HL-60/S4 treated with retinoic acid at 250 ng/mL for 4 days and 3 days (cell line): ENCODE results near the gene CYP27A1.
"Not testable (repeated sequence)": the region's sequence is repeated elsewhere in the genome, so short reads cannot be mapped to it uniquely, and the experiment has no call there.

Source experiments
- in situ Hi-C: fragments of 300-500 bp; cut with MboI; formaldehyde crosslinking; loops from 2 replicates; pipeline ENCODE4 v1.7.0; 2022; ENCODE audit warnings: low sequenced_read_pairs

Gene CYP27A1

DNA sequence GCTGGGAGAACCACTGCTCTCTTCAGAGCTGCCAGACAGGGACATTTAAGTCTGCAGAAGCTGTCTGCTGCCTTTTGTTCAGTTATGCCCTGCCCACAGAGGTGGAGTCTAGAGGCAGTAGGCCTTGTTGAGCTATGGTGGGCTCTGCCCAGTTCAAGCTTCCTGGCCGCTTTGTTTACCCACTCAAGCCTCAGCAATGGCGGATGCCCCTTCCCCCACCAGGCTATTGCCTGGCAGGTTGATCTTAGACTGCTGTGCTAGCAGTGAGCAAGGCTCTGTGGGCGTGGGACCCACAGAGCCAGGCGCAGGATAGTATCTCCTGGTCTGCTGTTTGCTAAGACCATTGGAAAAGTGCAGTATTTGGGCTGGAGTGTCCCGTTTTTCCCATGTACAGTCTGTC, 9.2 kb upstream of the CYP27A1 start:
- in situ Hi-C loops = not testable (repeated sequence)

DNA sequence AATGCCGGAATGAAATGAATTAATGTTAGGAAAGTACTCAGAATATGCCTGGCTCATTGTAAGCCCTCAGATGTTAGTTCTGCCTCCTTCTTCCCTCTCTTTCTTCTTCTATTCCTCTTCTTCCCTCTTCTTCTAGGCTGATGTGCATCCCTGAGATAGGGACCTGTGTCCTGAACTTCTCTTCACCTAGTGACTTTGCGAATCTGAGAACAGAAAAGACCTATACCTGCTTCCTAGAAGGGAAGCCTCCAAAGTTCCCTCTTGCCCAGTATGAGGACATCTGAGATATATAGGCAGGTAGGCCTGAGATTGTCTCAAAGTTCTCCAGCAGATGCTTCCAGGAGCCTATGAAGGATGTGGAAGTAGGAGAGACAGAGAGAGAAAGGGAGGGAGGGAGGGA, 8.1 kb upstream of the CYP27A1 start:
- in situ Hi-C loops = no loop called here

DNA sequence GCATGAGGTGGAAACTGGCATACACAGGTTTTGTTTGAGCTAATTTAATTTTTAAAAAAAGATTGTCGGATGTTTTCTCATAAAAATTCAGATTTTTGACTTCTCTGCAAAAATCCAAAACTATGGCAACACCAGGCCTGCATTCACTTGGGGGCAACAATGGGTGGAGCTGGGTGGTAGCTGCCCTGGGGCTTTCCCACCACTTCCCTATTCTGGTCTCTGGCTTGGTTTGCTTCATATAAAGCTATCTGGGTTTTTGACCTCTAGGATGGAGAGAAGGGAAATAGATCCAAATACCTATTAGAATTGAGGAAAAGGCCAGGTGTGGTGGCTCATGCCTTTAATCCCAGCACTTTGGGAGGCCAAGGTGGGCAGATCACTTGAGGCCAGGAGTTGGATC, 5.5 kb upstream of the CYP27A1 start:
- in situ Hi-C loops = no loop called here

DNA sequence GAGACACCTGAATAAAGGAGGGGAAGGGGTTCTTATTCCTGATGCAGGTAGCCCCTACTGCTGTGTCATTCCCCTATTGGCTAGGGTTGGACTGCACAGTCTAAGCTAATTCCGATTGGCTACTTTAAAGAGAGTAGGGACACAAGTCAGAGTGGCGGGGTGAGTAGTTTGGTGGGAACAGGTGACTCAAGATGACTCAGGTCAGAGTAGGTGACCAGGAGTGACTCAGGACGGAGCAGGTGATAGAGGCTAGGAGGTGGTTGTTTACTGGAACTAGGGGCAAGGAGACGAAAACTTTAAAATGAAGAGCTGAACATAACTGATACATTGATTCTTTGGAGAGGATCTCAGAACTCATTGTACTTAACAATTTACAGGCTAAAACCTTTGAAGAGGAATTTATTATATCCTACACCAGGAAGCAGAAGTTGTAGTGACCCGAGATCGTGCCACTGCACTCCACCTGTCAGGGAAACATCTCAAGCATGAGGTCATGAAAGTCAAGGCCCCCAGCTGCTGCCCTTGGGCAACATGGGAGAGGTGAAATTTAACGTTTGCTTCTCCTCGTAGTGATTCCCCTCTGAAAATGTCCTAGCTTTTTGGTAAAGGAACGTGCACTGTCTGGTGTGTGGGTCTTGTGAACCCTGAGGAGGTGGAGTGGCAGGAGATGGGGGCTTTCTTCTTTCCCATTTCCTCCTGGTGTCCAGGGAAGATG, 4.5 kb upstream of the CYP27A1 start:
- in situ Hi-C loops = no loop called here

DNA sequence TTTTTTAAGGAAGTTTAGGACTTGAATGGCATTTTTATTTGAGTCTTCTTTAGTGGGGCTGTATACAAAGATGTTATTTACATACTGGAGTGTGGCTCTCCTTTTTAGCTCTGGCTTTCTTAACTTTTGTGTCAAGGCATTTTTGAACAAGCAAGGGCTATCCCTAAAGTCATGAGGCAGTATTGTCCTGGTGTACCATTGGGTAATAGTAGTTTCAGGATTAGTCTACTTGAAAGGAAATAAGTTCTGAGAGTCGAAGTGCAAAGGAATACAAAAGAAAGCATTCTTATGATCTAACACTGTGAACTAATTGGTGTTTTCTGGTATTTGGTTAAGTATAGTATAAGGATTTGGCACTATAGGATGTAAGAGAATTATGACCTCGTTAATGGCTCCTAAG, 1.9 kb upstream of the CYP27A1 start:
- in situ Hi-C loops = no loop called here

DNA sequence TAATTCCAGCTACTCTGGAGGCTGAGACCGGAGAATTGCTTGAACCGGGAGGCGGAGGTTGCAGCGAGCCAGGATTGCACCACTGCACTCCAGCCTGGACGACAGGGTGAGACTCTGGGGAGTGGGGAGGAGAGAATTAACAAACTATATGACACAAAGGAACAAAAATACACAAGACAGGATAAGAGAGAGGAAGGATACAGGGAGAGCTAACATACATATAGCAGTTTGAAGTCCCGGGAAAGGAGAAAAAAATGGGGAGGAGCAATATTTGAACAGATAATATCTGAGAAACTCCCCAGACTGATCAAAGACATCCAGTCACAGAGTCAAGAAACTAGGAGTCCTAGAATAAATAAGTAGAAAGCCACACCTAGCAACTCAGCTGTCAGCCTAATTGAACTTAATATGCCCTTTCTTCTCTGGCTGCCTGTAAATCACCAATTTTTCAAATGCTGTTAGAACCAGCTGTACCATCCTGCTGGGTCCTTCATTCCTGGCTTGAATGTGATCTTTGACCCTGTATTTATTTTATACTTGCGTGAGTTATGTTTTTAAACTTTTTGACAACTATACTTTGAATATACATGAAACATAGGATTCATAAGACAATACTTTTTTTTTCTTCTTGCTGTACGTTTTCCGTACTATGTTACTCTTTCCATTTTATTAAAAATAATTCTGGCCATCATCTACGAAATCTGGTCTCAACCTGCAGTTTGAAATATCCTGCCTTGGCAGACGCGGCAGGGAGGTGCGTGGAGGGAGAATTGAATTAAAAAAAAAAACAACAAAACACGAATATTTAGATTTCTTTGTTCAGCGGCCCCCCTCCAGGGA, 876 bp upstream of the CYP27A1 start:
- in situ Hi-C loops = no loop called here

DNA sequence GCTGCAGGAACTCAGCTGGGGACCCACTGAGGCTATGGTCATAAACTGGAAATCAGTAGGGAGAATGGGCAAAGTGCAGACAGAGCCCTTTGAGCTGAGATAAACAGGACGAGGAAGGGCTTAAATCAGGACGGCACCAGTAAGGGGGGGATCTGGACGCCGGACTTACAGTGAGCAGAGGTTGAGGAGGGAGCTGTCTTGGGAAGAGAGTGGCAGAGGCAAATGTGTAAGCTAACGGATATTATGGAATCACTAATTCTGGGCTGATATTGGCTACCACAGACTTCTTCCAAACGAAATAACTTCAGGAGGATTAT, 539 bp downstream of the CYP27A1 start:
- in situ Hi-C loops = no loop called here

DNA sequence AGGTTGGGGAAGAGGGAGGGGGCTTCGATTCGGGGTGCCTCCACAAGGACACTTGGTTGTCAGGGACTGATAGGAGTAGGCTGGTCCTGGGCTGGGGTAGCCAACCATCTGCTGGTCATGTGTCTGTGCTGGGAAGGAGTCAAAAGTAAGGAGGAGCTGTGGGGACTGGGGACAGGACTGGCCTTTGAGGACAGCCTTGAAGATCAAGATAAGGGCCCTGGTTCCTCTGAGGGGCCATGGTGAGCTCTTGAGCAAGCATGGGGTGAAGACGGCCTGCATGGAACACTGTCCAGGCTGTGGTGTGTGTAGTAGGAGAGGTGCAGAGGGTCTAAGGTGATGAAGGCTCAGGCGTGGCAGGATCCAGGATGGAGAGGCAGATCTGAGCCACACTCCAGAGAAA, 1.7 kb downstream of the CYP27A1 start:
- in situ Hi-C loops = no loop called here

DNA sequence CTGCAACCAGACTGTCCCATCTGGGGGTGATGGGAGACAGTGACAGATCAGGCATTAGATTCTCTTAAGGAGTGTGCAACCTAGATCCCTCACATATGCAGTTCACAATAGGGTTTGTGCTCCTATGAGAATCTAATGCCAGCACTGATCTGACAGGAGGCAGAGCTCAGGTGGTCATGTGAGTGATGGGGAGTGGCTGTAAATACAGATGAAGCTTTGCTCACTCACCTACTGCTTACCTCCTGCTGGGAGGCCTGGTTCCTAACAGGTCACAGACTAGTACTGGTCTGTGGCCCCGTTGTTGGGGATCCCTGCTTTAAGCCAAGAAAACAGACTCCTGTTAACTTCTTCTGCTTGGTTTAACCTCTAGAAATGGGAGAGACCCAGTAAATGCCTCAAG, 3.2 kb downstream of the CYP27A1 start:
- in situ Hi-C loops = no loop called here

DNA sequence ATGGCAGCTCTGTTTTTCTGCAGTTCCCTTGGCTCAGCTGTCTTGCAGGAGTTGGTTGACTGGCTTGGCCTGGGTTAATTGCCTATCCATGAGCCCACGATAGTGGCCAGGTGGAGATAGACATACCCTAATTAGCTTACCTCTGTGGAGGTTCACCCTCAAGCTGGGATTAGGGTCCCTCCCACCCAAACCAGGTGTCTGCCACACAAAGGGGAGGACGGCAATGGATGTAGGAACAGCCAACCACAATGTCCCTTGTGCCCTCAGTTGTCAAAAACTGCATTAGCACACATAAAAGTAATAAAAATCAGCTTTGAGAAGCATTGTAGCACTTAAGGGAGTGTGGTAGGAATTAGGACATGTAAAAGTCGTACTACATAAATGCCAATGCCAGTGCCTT, 4.2 kb downstream of the CYP27A1 start:
- in situ Hi-C loops = no loop called here

DNA sequence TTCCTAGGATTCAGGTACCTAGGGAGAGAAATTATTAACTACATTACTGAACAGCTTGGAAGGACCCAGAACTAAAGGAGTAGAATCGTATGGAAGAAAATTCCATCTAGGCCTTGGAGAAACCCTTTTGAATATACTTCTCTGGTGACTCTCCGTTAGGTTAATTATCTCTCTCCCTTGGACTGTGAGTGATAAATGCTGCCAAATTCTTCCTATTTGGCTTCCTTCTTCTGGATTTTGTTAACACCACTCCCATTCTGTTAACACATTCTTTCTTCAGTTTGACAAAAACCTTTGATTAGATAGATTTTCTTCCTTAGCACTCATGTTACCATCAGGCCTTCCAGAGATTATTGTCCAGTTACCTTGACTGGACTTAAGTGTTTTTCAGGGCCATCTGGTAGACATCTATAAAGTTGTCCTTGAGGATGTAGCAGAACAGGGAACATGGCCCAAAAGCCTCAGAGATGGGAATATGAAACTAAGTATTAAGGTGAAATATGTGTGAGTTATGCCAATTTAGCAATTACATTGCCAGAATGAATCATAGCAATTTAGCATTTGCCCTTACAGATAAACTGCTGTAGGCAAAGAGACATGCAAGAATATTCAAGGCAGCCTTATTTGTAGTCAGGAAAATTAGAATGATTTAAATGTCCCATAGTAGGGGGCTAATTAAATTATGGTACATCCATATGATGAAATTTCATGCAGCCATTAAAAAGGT, 6.7 kb downstream of the CYP27A1 start:
- in situ Hi-C loops = no loop called here

DNA sequence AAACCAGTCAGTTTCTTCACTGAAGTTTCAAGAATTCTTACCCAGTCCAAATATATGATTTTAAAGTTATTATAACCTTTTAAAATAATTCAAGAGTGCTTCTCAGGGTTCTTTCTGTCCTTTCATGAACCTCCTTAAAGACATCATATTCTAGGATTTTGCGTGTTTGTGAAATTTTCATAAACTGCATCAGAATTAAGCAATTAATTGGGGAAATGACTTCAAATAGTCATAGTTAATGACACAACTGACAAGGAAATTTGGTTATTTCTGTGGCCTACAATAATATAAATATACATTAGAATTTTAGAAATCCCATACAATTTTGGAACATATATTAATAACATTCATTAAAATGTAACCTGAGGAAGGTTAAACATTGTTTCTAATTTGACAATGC, 10.5 kb downstream of the CYP27A1 start:
- in situ Hi-C loops = no loop called here

DNA sequence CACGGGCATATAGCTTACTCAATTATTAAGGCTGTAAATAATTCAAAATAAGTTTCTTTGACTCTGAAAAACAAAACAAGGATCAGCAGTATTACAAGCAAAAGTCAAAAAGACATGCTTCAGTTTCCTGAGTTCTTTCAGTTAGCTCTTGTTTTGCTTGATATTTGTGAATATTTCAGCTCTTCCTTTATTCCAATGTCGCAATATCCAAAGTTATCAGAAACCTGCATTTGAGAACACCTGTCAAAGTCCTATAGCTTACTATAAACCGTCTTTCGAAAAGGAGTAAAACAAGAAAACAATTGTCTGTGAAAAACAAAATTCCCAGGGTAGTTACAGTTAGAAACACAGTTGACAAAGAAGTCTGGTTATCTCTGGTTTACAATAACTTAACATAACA, 14.7 kb downstream of the CYP27A1 start:
- in situ Hi-C loops = no loop called here

DNA sequence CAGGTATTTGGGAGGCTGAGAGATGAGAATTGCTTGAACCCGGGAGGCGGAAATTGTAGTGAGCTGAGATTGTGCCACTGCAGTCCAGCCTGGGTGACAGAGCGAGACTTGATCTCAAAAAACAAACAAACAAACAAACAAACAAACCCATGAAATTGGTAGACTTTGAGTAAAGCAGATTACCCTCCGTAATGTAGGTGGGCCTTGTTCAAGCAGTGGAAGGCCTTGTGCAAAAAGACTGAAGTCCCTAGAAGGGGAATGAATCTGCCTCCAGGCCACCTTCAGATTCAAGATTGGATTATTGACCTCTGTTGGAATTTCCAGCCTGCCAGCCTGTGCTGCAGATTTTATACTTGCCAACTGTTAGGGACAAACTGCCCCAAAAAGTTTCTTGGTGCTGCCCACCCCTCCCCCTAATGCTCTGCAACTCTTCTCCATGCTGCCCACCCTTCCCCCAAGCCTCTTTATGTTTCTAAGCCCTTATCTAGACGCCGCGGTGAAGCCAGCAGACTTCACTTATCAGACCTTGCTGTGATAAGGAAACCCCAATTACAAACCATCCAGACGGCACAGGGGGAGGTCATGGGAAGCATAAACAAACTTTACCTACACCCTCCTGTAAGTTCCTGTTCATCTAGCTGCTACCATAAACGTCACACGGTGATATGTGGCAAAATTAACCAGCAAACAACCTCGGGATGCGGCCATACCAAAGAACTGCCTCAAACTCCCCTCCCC, 17.0 kb downstream of the CYP27A1 start:
- in situ Hi-C loops = no loop called here

DNA sequence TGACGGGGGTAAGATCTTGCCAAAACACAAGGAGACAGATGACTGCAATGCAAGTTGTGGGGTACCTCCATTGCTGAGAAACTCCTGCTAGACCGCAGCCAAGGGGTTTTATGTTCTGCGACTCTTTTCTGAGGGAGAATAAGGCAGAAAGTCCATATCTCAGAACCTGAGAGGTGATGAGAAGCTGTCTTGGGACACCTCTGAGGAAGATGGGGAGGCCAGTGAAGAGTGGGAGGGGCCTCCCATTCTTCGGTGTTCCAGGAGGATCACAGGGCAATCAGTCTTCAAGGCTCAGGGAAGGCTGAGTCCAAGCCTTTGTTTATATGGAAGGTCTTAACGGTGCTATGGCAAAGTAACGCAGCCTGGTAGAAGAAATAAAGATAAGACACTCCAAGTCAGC, 18.0 kb downstream of the CYP27A1 start:
- in situ Hi-C loops = no loop called here

DNA sequence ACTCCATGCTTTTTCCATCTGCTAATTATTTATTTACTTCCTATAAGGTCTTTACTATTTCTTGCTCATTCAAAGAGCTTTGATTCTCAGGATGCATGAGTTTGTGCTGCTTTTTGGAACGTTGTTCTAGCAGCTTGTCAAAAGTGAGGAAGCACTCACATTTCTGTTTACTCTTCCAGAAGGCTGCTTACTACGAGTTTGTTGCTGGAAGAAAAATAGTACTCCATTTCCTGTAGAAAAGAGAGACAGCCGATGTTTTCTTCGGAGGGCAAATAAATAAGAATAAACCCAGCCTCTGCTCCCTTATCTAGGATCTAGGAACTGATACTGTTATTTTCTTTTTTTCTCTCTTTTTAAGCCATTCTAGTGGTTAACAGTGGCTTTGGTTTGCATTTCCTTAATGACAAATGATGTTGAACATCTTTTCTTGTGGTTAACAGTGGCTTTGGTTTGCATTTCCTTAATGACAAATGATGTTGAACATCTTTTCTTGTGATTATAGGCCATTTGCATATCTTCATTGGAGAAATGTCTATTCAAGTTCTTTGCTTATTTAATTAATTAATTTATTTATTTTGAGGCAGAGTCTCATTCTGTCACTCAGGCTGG, 20.5 kb downstream of the CYP27A1 start:
- in situ Hi-C loops = no loop called here

DNA sequence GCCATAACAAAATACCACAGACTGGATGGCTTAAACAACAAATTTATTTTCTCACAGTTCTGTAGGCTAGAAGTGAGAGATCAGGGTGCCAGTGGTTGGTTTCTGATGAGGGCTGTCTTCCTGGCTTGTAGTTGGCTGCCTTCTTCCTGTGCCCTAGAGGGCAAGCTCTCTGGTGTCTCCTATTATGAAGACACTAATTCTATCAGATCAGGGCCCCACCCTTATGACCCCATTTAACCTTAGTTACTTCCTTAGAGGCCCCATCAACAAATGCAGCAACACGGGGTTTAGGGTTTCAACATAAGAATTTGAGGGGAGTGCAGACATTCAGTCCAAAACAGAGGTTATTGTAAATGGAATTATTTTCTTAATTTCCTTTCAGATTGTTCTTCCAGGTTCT, 22.9 kb downstream of the CYP27A1 start:
- in situ Hi-C loops = no loop called here

DNA sequence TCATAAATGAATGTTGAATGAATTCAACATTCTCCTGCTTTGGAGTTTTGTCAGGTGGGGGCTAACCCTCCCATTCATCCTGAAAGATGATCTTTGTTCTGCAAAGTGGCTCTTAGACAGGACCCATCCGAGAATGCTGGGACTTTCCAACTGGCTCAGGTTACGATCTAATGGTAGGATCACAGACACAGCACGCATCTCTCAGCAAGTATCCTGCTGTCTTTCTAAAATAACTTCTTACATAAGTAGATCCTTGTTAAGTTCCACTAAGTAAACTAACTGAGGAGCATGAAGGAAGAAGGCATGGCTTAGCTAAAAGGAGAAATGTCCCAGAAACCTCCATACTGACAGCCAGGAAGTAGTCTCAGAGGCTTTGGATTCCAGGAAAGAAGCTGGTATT, 23.7 kb downstream of the CYP27A1 start:
- in situ Hi-C loops = no loop called here

DNA sequence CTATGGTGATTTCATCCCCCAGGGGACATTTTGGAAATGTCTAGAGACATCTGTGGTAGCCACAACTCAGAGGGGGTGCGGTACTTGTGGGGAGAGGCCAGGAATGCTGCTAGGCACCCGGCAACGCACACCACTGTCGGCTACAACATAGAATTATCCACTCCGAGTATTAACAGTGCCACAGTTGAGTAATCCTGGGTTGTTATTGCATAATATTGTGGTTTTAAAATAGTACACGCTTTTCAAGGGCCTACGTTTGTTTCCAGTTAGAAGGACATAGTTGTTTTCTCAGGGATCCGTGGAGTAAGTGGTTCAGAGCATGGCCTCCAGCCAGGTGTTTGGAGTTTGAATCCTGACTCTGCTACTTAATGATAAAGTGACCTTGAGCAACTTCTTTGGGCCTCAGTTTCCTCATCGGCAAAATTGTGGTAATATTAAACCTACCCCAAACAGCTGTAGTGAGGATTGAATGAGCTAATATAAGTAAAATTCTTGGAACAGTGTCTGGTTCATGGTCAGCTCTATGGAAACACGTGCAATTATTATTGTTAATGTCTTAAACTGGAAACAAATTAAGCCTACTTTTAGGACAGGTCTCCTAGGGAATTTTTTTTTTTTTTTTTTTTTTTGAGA, 24.5 kb downstream of the CYP27A1 start:
- in situ Hi-C loops = no loop called here

DNA sequence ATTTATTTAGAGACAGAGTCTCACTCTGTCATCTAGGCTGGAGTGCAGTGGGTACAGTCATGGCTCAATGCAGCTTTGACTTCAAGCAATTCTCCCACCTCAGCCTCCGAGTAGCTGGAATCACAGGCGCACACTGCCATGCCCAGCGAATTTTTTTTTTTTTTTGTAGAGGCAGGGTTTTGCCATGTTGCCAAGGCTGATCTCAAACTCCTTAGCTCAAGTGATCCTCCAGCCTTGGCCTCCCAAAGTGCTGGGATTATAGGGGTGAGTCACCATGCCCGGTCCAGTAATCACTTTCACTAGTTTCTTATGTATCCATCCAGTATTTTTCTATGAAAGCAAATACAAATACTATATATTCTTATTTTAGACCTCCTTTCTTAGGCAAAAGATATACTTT, 25.7 kb downstream of the CYP27A1 start:
- in situ Hi-C loops = no loop called here
